ENCODE results near the gene PC. TPM values are rescaled to one million over a fixed set of nuclear protein-coding genes. Genes with fewer than 3 reads are reported as not detected.

PC gene
- total RNA-seq, 1 donor from 2014 or later: 12.7 TPM

- intact Hi-C loops (cut with micrococcal nuclease): no loop called here
Observed at GRCh38 chr11:66868726-66869566, 89.2 kb downstream of the PC start.

GRCh38 chr11:66868082-66868725 is 90.0 kb downstream of the PC start:
- intact Hi-C loops (cut with micrococcal nuclease): no loop called here

DNA sequence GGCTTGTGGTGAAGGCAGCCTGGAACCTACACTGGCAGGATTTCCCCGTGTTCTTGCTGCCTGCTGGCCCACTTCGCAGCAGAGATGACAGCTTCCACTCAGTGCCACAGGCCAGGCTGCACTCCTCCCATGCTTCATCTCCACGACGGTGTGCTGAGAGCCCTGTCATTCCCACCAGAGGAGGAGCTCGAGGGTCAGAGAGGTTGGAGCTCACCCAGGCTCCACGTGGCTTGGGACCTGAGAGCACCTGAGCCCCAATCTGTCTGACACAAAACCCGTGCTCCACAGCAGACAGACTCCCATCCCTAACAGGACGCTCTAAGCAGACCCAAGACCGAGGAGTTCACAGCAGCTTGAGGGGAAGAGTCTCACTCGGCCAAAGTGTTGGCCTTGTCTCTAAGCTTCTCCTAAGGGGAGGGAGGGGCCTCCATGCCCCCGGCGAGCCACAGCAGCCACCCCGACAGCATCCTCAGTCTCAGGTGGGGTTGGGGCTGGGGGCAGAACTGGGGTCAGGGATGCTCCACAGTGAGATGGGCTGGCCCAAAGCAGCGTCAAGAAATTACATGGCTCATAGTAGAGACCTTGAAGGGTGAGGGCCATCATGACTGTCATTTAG is 90.7 kb downstream of the PC start:
- intact Hi-C loops (cut with micrococcal nuclease): no loop called here

GRCh38 chr11:66866511-66866986 is 91.6 kb downstream of the PC start:
- intact Hi-C loops (cut with micrococcal nuclease): no loop called here

GRCh38 chr11:66866007-66866406 is 92.2 kb downstream of the PC start:
- intact Hi-C loops (cut with micrococcal nuclease): no loop called here

- intact Hi-C loops (cut with micrococcal nuclease): no loop called here
Observed at GRCh38 chr11:66864924-66865697, 93.1 kb downstream of the PC start.

GRCh38 chr11:66864172-66864901 is 93.8 kb downstream of the PC start:
- intact Hi-C loops (cut with micrococcal nuclease): no loop called here

DNA sequence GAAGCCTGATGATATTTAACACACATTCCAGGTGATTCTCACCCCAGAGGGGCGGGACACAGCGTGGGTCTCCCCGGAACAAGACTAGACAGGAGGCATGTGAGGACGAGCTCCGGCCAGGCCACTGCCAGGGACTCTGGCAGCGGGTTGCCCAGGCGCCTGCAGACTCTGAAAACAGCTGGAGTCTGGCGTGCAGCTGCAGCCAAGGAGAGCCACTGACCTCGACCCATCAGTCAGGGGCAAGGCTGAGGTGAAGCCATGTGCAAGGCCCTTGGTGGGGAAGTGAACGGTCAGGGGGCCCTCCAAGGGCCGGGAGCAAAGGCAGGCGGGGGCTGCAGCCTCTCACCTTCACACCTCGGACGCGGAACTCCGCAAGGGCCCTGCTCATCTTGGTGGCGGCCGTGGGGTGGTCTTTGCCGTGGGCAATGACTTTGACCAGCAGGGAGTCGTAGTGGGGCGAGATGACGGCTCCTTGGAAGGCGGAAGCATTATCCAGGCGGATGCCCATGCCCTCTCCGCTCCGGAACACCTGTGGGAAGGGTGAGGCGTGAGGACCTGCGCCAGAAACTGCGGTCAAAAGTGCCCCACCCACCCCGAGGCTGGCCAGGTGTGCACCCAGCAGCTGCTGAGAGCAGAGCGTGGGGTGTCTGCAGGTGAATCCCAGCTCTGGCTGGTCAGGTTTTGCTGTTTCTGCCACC is 94.6 kb downstream of the PC start:
- intact Hi-C loops (cut with micrococcal nuclease): no loop called here

GRCh38 chr11:66862559-66863037 is 95.6 kb downstream of the PC start:
- intact Hi-C loops (cut with micrococcal nuclease): no loop called here

DNA sequence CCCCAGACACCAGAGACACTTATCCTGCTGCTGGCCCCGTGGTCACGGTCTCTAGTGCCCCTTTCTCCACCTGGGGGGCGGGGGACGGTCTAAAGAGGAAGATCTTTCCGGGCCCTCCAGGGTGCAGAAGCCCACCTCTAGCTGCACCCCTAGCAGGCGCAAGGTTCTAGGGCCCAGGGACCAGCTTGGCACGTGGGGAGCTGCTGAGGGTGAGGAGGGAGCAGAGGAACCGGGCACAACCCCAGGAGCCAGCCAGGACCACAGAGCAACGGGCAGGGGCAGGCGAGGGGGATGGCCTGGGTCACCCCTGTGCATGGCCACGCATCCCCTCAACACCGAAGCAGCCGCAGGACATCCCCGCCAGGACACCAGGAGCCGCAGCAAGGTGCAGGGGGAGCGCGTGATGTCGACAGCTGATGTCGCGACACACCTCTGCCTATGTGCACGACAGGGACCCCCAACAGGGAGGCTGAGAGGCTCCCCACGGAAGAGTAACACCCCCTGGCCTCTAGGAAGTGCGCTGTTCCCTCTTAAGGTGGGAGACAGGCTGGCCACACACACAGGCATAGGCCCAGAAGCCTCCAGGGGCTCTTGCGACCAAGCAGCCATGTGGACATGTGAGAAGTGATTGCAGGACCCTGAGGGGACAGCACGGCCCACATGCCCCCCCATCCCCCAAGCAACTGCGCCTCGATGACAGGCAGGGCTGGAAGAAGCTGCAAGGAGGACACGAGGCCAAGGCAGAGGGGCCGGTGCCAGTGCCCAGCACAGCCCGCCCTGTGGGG is 96.2 kb downstream of the PC start:
- intact Hi-C loops (cut with micrococcal nuclease): no loop called here

- intact Hi-C loops (cut with micrococcal nuclease): no loop called here
Observed at GRCh38 chr11:66861038-66861773, 97.0 kb downstream of the PC start.

GRCh38 chr11:66860449-66860831 is 97.7 kb downstream of the PC start:
- intact Hi-C loops (cut with micrococcal nuclease): no loop called here

DNA sequence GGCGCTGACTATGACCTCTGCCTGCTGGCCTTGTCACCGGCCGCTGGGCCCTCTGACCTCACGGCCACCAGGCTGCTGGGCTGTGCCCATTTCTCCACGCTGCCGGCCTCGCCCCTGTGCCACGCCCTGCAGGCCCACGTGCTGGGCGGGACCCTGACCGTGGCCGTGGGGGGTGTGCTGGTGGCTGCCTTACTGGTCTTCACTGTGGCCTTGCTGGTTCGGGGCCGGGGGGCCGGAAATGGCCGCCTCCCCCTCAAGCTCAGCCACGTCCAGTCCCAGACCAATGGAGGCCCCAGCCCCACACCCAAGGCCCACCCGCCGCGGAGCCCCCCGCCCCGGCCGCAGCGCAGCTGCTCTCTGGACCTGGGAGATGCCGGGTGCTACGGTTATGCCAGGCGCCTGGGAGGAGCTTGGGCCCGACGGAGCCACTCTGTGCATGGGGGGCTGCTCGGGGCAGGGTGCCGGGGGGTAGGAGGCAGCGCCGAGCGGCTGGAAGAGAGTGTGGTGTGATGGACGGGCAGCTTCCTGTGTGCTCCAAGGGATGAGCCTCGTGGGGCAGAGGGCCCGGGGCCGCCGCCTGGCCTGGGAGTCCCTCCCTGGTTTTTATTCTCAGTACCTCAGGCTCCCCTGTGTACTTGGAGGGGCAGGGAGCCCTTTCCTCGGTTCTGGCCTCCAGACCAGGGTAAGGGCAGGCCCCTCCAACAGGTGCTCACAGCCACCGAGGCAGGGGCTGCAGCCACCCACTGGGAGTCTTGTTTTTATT is 98.3 kb downstream of the PC start:
- intact Hi-C loops (cut with micrococcal nuclease): no loop called here

- intact Hi-C loops (cut with micrococcal nuclease): no loop called here
Observed at GRCh38 chr11:66858939-66859685, 99.1 kb downstream of the PC start.

- intact Hi-C loops (cut with micrococcal nuclease): no loop called here
Observed at GRCh38 chr11:66858186-66858938, 99.8 kb downstream of the PC start.

DNA sequence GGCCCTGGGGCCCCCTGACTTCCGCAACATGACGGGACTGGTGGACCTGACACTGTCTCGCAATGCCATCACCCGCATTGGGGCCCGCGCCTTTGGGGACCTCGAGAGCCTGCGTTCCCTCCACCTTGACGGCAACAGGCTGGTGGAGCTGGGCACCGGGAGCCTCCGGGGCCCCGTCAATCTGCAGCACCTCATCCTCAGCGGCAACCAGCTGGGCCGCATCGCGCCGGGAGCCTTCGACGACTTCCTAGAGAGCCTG is 100.3 kb downstream of the PC start:
- intact Hi-C loops (cut with micrococcal nuclease): no loop called here

Measured in T-helper 2 cell treated with Interferon-gamma antibody and Interleukin-4, amounts not matched to agents 100 ng/mL and 5 ng/mL, for 36 hours (primary cell).